ENCODE measurements around the gene SLC47A1. TPM values are rescaled to one million over a fixed set of nuclear protein-coding genes. Genes with fewer than 3 reads are reported as not detected.
A peak's percentile ranks its signal among the peaks of the same experiment; 100 is the strongest.
"Not testable (repeated sequence)": the region's sequence is repeated elsewhere in the genome, so short reads cannot be mapped to it uniquely, and the experiment has no call there.

The SLC47A1 gene
- total RNA-seq, 1 donor from 2014 or later = 13.4 TPM

DNA sequence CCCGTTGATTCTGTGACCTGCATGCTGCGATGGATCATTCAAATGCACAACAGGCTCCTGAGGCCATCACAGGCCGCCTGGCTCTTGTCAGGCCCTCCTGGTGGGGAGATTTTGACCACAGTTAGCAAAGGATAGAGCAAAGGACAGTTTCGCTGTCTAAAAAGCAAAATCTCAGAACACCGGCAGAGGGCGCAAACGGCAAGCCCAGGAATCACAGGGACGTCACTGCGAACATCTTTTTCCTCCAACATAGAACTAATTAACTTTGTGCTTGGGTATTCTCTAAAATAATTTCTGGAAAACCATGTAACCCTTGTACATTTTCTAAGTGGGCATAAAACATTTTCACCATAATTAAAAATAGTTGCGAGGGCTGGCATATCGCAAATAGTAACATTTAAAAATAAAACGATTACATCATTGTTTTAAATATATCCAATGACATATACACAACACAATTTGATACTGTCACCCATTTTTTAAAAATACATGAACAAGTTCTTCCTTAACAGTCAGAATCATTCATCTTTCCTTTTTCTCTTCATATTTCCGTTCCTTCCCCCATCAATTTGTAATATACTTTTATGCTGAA lies 19.7 kb upstream of the SLC47A1 start:
- Histone ChIP-seq H3K36me3 (no peaks in the 10 kb centered on the region), H3K4me1 (peaks cover 6% of the 10 kb centered on the region), H3K27me3 (no peaks in the 10 kb centered on the region), H3K4me3 (no peak overlapping the region), H3K27ac (no peak overlapping the region), H3K9me3 (no peaks in the 10 kb centered on the region)
- TF ChIP-seq, protein P1, sequence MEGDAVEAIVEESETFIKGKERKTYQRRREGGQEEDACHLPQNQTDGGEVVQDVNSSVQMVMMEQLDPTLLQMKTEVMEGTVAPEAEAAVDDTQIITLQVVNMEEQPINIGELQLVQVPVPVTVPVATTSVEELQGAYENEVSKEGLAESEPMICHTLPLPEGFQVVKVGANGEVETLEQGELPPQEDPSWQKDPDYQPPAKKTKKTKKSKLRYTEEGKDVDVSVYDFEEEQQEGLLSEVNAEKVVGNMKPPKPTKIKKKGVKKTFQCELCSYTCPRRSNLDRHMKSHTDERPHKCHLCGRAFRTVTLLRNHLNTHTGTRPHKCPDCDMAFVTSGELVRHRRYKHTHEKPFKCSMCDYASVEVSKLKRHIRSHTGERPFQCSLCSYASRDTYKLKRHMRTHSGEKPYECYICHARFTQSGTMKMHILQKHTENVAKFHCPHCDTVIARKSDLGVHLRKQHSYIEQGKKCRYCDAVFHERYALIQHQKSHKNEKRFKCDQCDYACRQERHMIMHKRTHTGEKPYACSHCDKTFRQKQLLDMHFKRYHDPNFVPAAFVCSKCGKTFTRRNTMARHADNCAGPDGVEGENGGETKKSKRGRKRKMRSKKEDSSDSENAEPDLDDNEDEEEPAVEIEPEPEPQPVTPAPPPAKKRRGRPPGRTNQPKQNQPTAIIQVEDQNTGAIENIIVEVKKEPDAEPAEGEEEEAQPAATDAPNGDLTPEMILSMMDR (IDR thresholded peaks at IDR 0.05) = peak; percentile 90
- intact Hi-C loops (cut with DNase I) = loop anchor here (5.0 kb wide), 1 partner anchor 253 kb away; no protein-coding TSS in a partner anchor
- peak; percentile 75 for DNase-seq
- peak; percentile 95 for ATAC-seq

DNA sequence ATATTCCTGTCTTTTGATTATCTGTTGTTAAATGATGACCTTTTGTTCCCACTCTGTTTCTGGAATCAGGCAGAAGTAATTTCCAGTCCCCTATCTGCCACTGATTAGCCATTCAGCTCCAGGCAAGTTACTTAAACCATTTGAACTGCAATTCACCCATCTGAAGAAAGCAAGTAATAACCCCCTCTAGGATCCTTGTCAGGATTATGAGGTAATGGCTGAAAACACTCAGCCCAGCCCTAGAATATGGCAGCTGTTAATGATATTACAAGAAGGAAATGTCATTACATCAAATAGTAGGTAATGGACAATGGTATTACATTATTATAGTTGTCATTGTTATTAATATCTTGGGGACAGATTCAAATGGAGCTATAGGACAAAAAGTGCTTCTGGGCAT lies 16.0 kb upstream of the SLC47A1 start:
- peaks cover 6% of the 10 kb centered on the region for H3K4me1 ChIP-seq
- no peaks in the 10 kb centered on the region for H3K27me3 ChIP-seq
- no peak for ATAC-seq
- no peak overlapping the region for H3K27ac ChIP-seq
- DNase-seq = no peak
- intact Hi-C loops (cut with DNase I) = loop anchor here (5.0 kb wide), 1 partner anchor 240 kb away; no protein-coding TSS in a partner anchor
- no peak overlapping the region for H3K4me3 ChIP-seq
- TF ChIP-seq, protein P1 (IDR thresholded peaks at IDR 0.05) = no peak
- H3K9me3 ChIP-seq = no peaks in the 10 kb centered on the region
- no peaks in the 10 kb centered on the region for H3K36me3 ChIP-seq

DNA sequence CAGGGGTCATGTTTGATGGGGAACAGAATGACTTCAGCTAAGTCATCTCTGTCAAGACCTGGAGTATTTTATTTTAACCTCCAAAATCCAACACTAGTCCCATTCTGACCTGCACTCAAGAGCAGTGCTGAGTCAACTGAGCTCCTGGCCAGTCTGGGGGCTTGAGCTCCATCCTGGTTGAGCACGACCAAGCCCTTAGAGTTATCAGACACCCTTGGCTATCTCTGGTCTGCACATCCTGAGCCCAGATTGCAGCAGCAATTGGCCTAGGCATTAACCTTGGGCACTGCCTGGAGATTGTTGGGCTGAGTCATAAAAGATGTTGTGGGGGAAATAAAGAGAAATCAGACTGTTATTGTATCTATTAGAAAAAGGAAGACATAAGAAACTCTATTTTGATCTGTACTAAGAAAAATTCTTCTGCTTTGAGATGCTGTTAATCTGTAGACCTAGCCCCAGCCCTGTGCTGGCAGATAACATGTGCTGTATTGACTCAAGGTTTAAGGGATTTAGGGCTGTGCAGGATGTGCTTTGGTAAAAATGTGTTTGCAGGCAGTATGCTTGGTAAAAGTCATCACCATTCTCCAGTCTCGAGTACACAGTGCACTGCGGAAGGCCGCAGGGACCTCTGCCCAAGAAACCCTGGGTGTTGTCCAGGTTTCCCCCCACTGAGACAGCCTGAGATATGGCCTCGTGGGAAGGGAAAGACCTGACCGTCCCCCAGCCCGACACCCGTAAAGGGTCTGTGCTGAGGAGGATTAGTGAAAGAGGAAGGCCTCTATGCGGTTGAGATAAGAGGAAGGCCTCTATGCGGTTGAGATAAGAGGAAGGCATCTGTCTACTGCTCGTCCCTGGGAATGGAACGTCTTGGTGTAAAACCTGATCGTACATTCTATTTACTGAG lies 14.0 kb upstream of the SLC47A1 start:
- not testable (repeated sequence) for H3K36me3 ChIP-seq, H3K27ac ChIP-seq, H3K4me1 ChIP-seq, H3K4me3 ChIP-seq, H3K9me3 ChIP-seq, H3K27me3 ChIP-seq
- ATAC-seq (peak; percentile 53), DNase-seq (peak; percentile 48)
- intact Hi-C loops (cut with DNase I) = loop anchor here (5.0 kb wide), 1 partner anchor 238 kb away; no protein-coding TSS in a partner anchor

DNA sequence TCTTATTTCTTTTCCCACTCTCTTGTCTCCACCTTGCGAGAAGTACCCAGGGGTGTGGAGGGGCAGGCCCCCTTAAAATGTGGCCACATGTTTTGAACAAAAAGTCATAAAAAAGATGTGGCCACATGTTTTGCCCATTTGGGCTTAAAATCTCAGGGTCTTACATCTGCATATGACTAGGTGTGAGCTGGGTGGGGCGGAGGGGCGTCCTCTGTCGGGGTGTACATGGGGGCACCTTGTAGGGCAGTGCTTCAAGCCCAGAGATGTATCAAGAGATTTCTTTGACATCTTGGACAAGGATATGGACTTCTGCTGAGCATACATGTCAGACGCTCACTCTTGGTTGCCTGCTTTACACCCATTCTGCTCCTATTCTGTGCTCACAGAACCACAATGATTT lies 13.0 kb upstream of the SLC47A1 start:
- Histone ChIP-seq H3K4me1 (no peaks in the 10 kb centered on the region), H3K27me3 (no peaks in the 10 kb centered on the region), H3K9me3 (no peaks in the 10 kb centered on the region), H3K27ac (no peak overlapping the region), H3K4me3 (no peak overlapping the region), H3K36me3 (no peaks in the 10 kb centered on the region)
- DNase-seq (peak; percentile 43), ATAC-seq (no peak)
- intact Hi-C loops (cut with DNase I) = no loop called here
- TF ChIP-seq, protein P1 (IDR thresholded peaks at IDR 0.05) = no peak

DNA sequence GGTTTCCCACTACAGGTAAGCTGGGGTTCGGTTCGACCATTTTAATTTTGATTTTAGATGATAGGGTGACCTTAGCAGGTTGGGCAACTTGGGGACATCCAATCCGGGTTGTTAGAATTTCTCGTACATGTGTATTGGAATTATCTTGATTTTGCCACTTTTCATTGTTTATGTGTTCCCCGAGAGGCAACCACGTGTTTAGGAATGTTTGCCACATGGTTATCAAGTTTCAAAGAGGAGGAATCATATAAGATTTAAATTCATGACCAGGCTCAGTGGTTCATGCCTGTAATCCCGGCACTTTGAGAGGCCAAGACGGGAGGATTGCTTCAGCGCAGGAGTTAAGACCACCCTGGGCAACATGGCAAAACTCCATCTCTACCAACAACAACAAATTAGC lies 10.0 kb upstream of the SLC47A1 start:
- Histone ChIP-seq H3K36me3 (no peaks in the 10 kb centered on the region), H3K4me3 (no peak overlapping the region), H3K4me1 (no peaks in the 10 kb centered on the region), H3K9me3 (no peaks in the 10 kb centered on the region), H3K27ac (no peak overlapping the region), H3K27me3 (no peaks in the 10 kb centered on the region)
- ATAC-seq (no peak), DNase-seq (no peak)
- TF ChIP-seq, protein P1 (IDR thresholded peaks at IDR 0.05) = no peak
- intact Hi-C loops (cut with DNase I) = no loop called here

DNA sequence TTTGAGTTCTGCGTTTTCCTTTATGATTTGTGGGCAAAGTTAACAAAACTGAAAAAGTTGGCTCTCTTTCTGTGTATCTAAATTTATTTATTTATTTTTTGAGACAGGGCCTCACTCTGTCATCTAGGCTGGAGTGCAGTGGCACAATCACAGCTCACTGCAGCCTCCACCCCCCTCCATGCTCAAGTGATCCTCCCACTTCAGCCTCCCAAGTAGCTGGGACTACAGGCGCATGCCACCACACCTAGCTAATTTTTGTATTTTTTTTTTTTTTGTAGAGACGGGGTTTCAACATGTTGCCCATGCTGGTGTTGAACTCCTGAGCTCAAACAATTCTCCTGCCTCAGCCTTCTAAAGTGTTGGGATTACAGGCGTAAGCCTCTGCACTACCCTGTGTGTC lies 6.7 kb upstream of the SLC47A1 start:
- intact Hi-C loops (cut with DNase I) = loop anchor here (5.0 kb wide), 1 partner anchor 240 kb away; no protein-coding TSS in a partner anchor
- not testable (repeated sequence) for DNase-seq, H3K27me3 ChIP-seq, ATAC-seq, H3K36me3 ChIP-seq, H3K4me3 ChIP-seq, H3K4me1 ChIP-seq, H3K27ac ChIP-seq, H3K9me3 ChIP-seq

Data from upper lobe of right lung (tissue), 1 donor.